Adipose tissue (tissue), 3 donors: ENCODE measurements around the gene GRIK1. TPM values are rescaled to one million over a fixed set of nuclear protein-coding genes. Genes with fewer than 3 reads are reported as not detected.
"Not testable (repeated sequence)": the region's sequence is repeated elsewhere in the genome, so short reads cannot be mapped to it uniquely, and the experiment has no call there.

Experiments used
- H3K27ac ChIP-seq: one replicate; pipeline ENCODE4 v1.5.1; 2013; ENCODE audit warnings: low read depth, low read length
- WGBS, 3 donors: extraction: QIAGEN DNeasy Blood & Tissue Kit; methylation state at CpG; one replicate each; pipeline ENCODE4 v1.1.7; 2013; 5-methylcytosine and 5-hydroxymethylcytosine counted together
- polyA plus RNA-seq, 3 donors: library from polyadenylated mRNA; stranded (reverse); fragments of 200-250 nt; gene quantifications; one replicate each; pipeline ENCODE4 v1.2.3, GENCODE V29; 2013
- donor health status: healthy with polysubstance abuse.
- donor health status: Bipolar disorder and iron deficiency.
- donor health status: healthy.

Gene GRIK1
- polyA plus RNA-seq, 3 donors = 0.01 to 0.16 (median 0.11) TPM

- 54 to 79% (median 68%) methylated on average over 6 of the region's 6 CpGs for WGBS, 3 donors
- H3K27ac ChIP-seq = no peak overlapping the region
Measured at GRCh38 chr21:29616209-29616751, 323.5 kb downstream of the GRIK1 start.

GRCh38 chr21:29613877-29614276, 325.9 kb downstream of the GRIK1 start:
- no peak overlapping the region for H3K27ac ChIP-seq
- 94% methylated on average over 3 of the region's 3 CpGs for WGBS, 3 donors

- WGBS, 3 donors = 48 to 65% (median 54%) methylated on average over 3 of the region's 3 CpGs
- no peak overlapping the region for H3K27ac ChIP-seq
Measured at GRCh38 chr21:29613021-29613420, 326.8 kb downstream of the GRIK1 start.

GRCh38 chr21:29610779-29611360, 328.9 kb downstream of the GRIK1 start:
- H3K27ac ChIP-seq = no peak overlapping the region
- 40 to 81% (median 51%) methylated on average over 2 of the region's 2 CpGs for WGBS, 3 donors

- 90 to 92% (median 91%) methylated on average over 3 of the region's 3 CpGs for WGBS, 3 donors
Measured at GRCh38 chr21:29606613-29607012, 333.2 kb downstream of the GRIK1 start.

GRCh38 chr21:29605219-29605618, 334.6 kb downstream of the GRIK1 start:
- WGBS, 3 donors = 63 to 84% (median 83%) methylated on average over 3 of the region's 3 CpGs

More at GRCh38 chr21:29606613-29607012, 333.2 kb downstream of the GRIK1 start:
- no peak overlapping the region for H3K27ac ChIP-seq

GRCh38 chr21:29604076-29604475, 335.7 kb downstream of the GRIK1 start:
- 75 to 78% (median 77%) methylated on average over 4 of the region's 4 CpGs for WGBS, 3 donors
- H3K27ac ChIP-seq = no peak overlapping the region

More at GRCh38 chr21:29605219-29605618, 334.6 kb downstream of the GRIK1 start:
- not testable (repeated sequence) for H3K27ac ChIP-seq

- 88 to 99% (median 92%) methylated on average over 4 of the region's 4 CpGs for WGBS, 3 donors
Measured at GRCh38 chr21:29601047-29601446, 338.7 kb downstream of the GRIK1 start.

GRCh38 chr21:29586696-29587095, 353.1 kb downstream of the GRIK1 start:
- no peak overlapping the region for H3K27ac ChIP-seq
- WGBS, 3 donors = 69 to 81% (median 73%) methylated on average over 1 of the region's 1 CpG

More at GRCh38 chr21:29601047-29601446, 338.7 kb downstream of the GRIK1 start:
- no peak overlapping the region for H3K27ac ChIP-seq

- no peak overlapping the region for H3K27ac ChIP-seq
- 57 to 90% (median 89%) methylated on average over 3 of the region's 3 CpGs for WGBS, 3 donors
Measured at GRCh38 chr21:29585462-29585861, 354.3 kb downstream of the GRIK1 start.

- H3K27ac ChIP-seq = no peak overlapping the region
- 48 to 81% (median 57%) methylated on average over 2 of the region's 2 CpGs for WGBS, 3 donors
Measured at GRCh38 chr21:29583424-29583924, 356.3 kb downstream of the GRIK1 start.

GRCh38 chr21:29582855-29583254, 356.9 kb downstream of the GRIK1 start:
- WGBS, 3 donors = 92 to 97% (median 95%) methylated on average over 5 of the region's 5 CpGs

GRCh38 chr21:29581393-29581792, 358.4 kb downstream of the GRIK1 start:
- WGBS, 3 donors = 72 to 90% (median 82%) methylated on average over 5 of the region's 5 CpGs

More at GRCh38 chr21:29582855-29583254, 356.9 kb downstream of the GRIK1 start:
- H3K27ac ChIP-seq = no peak overlapping the region

GRCh38 chr21:29580732-29581285, 359.0 kb downstream of the GRIK1 start:
- 89 to 92% (median 90%) methylated on average over 5 of the region's 5 CpGs for WGBS, 3 donors
- H3K27ac ChIP-seq = no peak overlapping the region

More at GRCh38 chr21:29581393-29581792, 358.4 kb downstream of the GRIK1 start:
- H3K27ac ChIP-seq = no peak overlapping the region

- 46 to 79% (median 75%) methylated on average over 7 of the region's 7 CpGs for WGBS, 3 donors
- H3K27ac ChIP-seq = no peak overlapping the region
Measured at GRCh38 chr21:29578306-29578705, 361.5 kb downstream of the GRIK1 start.

GRCh38 chr21:29571949-29572348, 367.8 kb downstream of the GRIK1 start:
- WGBS, 3 donors = 79 to 92% (median 80%) methylated on average over 7 of the region's 7 CpGs
- H3K27ac ChIP-seq = no peak overlapping the region

GRCh38 chr21:29568020-29568697, 371.6 kb downstream of the GRIK1 start:
- 68 to 83% (median 81%) methylated on average over 1 of the region's 1 CpG for WGBS, 3 donors

GRCh38 chr21:29557931-29558725, 381.7 kb downstream of the GRIK1 start:
- 96 to 100% (median 96%) methylated on average over 1 of the region's 1 CpG for WGBS, 3 donors
- no peak overlapping the region for H3K27ac ChIP-seq

More at GRCh38 chr21:29568020-29568697, 371.6 kb downstream of the GRIK1 start:
- no peak overlapping the region for H3K27ac ChIP-seq
